GM18508 (cell line): ENCODE measurements around the gene NIT1.

Source experiments
- ATAC-seq: cut with Tn5 transposase; IDR thresholded peaks from one replicate; pipeline ENCODE4 v1.9.1; 2021; ENCODE audit warnings: moderate number of reproducible peaks; ENCODE audit not compliant: insufficient read depth, unreplicated experiment

NIT1 gene, protein sequence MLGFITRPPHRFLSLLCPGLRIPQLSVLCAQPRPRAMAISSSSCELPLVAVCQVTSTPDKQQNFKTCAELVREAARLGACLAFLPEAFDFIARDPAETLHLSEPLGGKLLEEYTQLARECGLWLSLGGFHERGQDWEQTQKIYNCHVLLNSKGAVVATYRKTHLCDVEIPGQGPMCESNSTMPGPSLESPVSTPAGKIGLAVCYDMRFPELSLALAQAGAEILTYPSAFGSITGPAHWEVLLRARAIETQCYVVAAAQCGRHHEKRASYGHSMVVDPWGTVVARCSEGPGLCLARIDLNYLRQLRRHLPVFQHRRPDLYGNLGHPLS

DNA sequence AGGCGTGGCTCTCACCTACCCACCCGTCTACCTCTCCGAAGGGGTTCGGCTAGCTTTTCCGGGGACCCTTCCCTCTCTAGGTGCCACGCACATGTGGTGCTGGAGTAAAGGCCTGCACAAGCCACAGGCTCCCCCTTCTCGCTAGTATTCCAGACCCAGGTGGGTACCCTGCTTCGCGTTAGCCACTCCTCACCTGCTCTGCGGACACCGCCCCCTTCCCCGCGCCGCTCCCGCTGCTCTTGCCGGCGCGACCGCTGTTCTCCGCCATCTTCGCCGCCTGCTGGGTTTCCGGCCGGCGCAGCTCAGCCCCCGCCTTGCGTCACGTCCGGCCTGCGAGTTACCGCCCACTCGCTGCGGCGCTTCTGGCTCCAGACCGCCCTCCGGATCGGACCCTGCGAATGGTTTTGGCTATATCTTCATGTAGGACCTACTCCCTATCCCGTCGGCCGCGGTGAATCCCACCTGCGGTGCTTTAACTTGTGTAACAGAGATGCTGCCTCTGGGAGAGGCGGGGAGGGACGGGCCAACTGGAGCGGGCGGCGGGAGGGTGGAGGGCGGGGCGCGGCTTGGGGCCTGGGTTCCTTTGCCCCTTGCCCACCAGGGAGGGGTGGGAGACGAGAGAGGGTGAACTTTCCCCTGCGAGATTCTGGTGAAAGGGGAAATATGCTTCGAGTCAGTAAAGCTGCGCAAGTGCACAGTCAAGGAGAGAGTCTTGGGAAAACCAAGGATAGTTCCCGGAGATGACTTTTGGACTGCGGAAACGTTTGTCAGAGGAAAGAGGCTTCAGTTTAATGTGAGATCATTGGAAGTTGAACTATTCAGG lies at the start of gene NIT1, which contains the start of gene PFDN2:
NIT1 (plus strand) TSS at position 347 of the 823 bp plus-strand sequence; CDS start at position 419, 72 bp downstream.
PFDN2 (minus strand) TSS at position 279 of the 823 bp plus-strand sequence; CDS start at position 268, 11 bp downstream.
- no peak for ATAC-seq

DNA sequence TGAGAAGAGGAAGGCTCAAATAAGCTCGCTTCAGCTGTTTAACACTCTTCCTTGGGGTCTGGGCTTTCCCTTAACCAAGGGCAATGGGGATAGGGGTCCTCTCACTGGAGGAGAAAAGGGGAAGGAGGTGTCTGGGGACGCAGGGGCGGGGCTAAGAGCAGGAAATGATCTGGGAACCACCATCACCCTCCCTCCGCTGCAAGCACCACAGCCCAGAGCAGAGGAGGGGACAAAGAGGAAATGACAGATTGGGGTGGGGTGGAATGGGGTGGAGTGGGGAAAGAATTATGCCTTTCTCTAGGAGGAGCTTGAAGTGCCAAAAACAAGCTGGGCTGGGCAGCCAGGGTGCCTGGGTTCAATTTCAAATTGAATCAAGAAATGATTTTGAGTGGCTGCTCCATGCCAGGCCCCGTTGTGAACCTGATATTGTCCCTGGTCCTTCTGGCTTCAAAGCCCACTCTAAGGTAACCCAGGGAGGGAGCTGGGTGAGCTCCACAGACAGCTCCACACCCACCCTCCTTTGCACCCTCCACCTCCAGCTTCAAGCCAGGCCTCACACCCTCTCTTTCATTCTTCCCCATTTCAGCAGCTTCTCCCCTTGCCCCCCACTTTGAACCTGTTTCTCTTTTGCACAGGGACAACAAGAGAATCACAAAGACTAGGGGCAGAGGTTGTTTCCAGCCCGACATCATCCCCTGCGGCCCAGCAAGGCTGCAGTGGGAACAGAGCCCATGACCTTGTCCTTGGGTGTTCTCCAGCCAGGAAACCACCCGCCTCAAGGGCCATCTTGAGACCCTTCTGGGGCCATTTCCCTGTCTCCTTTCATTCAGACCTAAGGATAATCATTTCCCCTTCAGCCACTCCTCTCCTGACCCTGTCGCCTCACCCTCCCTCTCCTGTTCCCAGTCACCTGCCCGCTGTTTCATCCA lies 49.3 kb upstream of the NIT1 start:
- ATAC-seq, result no peak

GRCh38 chr1:161069241-161069640 lies 48.7 kb upstream of the NIT1 start:
- no peak for ATAC-seq

- ATAC-seq, result peak; percentile 69
Observed at GRCh38 chr1:161069731-161070270, 48.1 kb upstream of the NIT1 start, which contains the start of gene ARHGAP30. ARHGAP30 (minus strand) TSS chr1:161069891; CDS start chr1:161069624, 267 bp downstream.

DNA sequence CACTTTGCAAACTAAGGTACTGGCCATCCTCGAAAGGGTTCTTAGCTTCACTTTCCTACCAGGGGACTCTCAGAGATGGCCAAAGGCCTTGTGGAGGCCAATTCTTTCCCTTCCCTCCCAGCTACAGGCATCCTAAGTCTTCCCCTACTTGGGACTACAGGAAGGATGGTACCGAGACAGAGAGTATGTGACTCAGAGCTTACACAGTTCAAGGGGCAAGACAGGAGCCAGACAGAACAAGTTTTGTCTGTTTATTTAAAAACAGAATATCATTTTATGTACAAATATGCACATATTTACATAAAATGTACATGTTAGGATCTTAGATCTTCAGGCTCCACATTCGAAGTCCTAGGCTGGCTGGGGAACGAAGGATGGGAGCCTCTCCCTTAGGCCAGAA lies 47.1 kb upstream of the NIT1 start:
- no peak for ATAC-seq

GRCh38 chr1:161071886-161072371 lies 46.0 kb upstream of the NIT1 start:
- no peak for ATAC-seq

DNA sequence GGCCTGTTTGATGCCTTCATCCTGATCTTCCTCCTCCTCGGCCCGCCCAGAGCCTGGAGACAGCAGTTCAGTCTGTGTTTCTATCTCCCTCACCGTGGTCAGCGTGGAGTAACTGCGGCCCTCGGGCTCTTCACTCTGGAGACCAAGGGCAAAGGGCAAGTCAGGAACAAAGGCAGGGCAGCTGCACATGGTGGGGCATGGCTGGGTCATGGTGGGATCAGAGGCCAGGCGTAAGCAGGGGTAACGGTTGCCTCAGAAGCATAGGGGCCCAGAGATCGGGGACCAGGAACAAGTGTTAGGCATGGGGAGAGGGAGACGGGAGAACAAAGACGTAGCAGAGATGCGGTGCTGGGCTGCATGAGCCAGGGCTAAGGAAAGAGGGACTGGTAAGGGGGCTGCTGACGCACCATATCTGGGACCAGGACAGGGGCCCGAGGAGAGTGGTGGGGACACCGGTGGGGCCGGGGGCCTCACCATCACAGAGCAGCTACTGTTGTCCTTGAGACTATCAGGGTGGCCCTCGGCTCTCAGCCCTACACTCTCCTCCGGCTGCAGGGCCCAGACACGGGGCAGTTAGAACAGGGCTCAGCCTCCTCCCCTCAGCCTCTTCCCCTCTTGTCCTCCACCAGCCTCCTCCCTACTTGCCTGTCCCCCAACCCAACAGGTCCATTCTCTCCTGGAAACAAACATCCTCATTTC lies 45.0 kb upstream of the NIT1 start:
- ATAC-seq, result no peak

DNA sequence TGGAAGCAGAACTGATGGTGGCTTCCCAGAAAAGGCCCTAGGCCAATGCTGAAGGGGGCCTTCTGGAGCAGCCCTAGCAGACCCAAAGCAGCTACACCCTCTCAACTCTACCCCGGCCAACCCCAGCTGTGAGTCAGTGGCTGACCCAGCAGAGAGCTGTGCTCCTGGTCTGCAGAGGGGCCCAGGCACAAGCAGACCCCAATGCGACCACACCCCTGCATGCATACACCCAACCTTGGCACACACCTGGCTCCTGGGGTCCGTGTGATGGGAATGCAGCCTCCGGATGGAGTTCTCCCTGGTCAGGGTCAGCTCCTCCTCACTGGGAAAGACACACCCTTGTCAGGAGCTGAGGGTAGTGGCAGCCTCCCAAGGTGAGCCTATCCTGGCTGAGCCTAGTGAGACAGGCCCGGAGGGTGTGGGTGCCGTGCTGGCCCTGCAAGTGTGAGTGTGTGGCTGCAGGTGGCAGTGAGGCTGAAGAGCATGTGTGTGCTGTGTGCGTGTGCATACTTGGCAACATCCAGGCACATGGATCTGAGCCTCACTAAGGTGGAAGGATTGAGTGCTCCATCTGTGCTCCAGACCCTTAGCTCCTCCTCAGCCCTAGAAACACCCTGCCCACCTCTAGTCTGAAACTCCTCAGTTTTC lies 44.3 kb upstream of the NIT1 start:
- no peak for ATAC-seq

DNA sequence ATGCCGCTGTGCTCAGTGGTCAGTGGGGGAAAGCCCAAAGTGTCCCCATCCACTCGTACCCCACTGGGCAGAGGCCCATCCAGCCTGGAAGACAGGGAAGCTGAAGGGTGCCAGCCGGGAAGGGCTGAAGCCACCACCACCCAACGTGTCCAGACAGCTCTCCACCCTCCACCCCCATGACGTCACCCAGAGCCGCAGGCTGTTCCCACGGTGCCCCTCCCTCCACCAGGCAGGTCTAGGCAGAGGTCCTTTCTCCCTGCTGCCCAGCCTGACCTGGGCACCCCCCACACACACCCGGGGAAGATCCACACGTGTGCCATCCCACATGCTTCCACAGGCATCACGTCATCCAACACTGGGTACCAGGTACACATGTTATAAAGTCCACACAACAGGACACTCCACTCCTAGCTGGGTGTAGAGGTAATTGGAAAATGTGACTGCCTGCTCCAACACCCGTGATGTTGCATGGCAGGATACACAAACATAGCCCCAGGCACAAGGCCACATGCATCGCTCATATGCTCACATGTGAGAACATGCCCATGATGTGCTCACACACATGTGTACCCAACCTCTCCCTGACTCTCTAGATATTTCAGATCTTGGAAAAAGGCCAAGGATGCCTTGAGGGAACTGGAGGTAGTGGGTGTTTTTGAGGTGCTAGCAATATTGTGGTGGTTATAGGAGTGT lies 43.1 kb upstream of the NIT1 start:
- ATAC-seq, result no peak

- no peak for ATAC-seq
Observed at GRCh38 chr1:161076410-161076809, 41.5 kb upstream of the NIT1 start.

- no peak for ATAC-seq
Observed at GRCh38 chr1:161077426-161077825, 40.5 kb upstream of the NIT1 start.

- no peak for ATAC-seq
Observed at GRCh38 chr1:161079436-161080110, 38.3 kb upstream of the NIT1 start.

DNA sequence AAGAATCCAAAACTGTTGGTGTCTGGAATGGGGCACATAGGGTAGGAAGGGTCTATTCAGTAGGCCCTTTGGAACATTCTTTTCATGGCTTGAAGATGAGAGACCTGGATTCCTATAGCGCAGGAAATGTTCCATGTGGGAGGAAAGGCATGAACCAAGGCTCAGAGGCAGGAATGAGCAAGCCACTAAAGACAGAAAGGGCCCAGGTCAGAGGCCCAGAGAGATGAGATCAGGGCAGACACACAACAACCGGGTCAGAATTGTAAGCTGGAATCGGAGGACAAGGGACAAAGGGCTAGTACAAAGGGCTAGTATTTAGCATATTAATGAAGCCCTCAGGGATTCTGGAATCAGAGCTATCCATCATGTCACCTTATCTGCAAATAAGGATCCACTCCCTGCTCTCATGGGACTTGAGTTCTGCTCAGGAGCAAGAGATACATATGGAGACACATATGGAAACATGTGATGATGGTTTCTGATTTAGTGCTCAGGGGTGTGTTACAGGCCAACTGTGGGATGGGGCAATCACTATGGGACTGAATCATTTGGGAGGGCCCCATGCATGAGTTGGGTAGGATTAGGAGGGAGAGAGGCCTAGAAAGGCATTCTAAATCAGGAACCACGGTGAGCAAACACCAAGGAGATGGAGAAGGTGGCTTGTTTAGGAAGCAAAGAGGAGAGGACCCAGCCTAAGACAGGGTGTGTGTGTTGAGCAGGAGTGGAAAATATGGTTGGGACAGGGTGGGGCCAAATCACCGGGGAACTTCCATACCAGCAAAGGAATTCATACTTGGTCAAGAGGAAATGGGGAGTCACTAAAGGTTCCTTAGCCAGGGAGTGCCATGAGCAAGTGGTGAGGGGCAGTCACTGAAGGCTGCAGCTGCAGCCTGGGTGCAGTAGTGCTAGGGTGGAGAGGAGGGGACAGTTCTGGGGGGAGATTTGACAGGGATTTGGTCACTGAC lies 37.2 kb upstream of the NIT1 start:
- no peak for ATAC-seq

- ATAC-seq, result no peak
Observed at GRCh38 chr1:161081519-161081918, 36.4 kb upstream of the NIT1 start.

DNA sequence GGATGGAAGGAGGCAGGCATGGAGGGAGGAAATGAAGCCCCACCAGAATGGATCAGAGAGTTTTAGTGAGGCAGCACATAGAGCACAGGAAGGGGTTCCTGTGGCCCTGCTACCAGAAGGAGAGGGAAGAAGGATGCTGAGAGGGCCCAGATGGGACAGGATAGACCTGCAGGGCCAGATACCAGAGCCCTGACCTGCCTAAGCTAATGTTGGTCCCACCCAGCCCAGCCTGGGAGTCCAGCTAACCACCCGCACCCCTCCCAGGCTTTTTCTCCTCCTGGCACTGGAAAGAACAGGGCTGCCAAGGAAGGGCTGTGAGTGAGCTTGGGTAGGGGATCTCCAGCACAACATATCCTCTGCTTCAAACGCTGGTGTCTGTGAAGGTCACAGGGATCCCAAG lies 35.4 kb upstream of the NIT1 start:
- ATAC-seq, result no peak

- ATAC-seq, result no peak
Observed at GRCh38 chr1:161082996-161083747, 34.7 kb upstream of the NIT1 start.
